ENCODE results near the gene PKD2. TPM values are rescaled to one million over a fixed set of nuclear protein-coding genes. Genes with fewer than 3 reads are reported as not detected.

Gene PKD2
- total RNA-seq (2014; rRNA removed; shearing (Covaris generic)), result 16.7 and 46.4 TPM in 2 replicates

DNA sequence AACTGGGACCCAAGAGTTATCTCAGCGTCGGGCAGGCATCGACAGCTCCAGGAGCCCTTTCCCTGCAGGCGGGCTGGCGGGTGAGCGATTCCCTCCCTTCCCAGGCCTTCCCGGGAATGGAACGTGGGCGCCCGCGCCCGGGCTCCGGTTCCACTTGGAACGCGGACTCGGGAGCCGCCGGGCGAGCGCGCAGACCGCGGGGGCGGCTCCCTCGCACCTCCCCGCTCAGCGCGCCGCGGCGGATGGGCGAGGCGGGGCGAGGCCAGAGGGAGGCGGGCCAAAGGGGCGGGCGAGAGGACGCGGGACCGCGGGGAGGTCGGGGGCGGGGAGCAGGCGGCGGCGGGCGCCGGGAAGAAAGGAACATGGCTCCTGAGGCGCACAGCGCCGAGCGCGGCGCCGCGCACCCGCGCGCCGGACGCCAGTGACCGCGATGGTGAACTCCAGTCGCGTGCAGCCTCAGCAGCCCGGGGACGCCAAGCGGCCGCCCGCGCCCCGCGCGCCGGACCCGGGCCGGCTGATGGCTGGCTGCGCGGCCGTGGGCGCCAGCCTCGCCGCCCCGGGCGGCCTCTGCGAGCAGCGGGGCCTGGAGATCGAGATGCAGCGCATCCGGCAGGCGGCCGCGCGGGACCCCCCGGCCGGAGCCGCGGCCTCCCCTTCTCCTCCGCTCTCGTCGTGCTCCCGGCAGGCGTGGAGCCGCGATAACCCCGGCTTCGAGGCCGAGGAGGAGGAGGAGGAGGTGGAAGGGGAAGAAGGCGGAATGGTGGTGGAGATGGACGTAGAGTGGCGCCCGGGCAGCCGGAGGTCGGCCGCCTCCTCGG, at the start of gene PKD2:
PKD2 (plus strand) TSS at position 332 of the 818 bp plus-strand sequence; CDS start at position 431, 99 bp downstream.
- in situ Hi-C loops (cut with HindIII; ENCODE audit: low sequenced_read_pairs), result no loop called here
- DNase-seq (ENCODE audit: low spot score), result peak; percentile 82

DNA sequence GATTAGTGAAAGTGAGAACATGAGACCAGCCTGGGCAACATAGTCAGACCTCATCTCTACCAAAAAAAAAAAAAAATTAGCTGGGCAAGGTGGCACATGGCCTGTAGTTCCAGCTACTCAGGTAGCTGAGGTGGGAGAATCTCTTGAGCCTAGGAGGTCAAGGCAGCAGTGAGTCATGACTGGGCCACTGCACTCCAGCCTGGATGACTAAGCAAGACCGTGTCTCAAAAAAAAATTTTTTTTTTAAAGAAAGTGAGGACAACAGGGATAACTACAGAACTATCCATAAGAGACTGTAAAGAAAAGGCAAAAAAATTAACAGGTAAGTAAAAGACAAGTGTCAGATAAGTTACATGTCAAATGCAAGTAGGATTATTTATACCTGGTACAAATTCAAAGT, 45.4 kb upstream of the PKD2 start:
- DNase-seq (ENCODE audit: low spot score), result no peak
- in situ Hi-C loops (cut with HindIII; ENCODE audit: low sequenced_read_pairs), result loop anchor here (25.0 kb wide), 1 partner anchor 100 kb away; no protein-coding TSS in a partner anchor

DNA sequence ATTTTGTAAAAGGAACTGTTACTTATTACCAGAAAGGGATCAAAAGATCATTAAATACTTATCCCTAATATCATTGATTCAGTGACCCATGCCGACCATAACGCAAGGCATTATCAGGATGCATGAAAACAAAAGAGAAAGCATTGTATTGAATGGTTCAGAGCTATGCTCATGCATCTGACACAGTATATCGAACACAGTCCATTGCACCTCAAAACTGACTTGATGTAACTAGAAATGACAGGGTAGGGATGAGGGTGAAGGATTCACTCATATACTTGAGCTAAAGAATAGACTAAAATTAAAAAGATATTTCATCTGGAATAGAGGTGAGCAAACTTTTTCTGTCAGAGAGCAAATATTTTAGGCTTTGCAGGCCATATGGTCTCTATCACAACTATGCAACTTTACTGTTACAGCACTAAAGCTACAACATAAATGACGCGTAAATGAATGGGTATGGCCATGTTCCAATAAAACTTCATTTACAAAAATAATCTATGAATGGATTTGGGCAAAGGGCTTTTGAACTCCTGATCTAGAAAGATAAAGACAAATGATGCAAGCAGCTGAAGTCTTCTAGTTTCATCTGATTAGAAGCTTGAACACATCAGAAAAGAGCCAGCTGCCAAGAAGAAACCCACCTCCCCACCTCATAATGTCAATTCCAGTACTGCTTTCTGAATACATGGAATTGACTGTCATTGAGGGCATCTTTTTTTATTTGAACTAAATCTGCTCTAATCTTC, 44.9 kb upstream of the PKD2 start:
- DNase-seq (ENCODE audit: low spot score), result no peak
- in situ Hi-C loops (cut with HindIII; ENCODE audit: low sequenced_read_pairs), result loop anchor here (25.0 kb wide), 1 partner anchor 100 kb away; no protein-coding TSS in a partner anchor

DNA sequence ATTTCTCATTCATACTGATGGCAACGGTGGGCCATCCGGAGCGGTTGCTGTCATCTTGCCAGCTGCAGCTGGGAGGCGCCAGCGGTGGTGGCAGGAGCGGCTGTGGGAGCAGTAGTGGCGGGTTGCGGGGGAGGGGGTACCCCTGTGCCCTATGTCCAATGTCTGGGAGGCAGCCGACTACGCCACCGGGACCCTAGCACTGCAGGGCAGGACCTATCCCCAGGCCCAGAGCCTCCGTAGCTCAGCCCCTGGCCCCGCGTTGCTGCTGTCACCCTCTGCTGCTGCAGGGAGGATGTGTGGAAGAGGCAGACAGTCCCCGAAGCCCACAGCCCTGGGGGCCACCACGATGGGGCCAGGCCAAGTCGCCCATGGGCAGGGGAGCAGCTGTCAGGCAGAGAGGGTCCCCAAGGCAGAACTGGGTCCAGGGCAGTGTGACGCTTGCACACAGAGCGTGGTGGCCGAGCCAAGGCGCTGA, 41.9 kb upstream of the PKD2 start:
- no peak for DNase-seq (ENCODE audit: low spot score)
- in situ Hi-C loops (cut with HindIII; ENCODE audit: low sequenced_read_pairs), result loop anchor here (25.0 kb wide), 1 partner anchor 103 kb away; no protein-coding TSS in a partner anchor

DNA sequence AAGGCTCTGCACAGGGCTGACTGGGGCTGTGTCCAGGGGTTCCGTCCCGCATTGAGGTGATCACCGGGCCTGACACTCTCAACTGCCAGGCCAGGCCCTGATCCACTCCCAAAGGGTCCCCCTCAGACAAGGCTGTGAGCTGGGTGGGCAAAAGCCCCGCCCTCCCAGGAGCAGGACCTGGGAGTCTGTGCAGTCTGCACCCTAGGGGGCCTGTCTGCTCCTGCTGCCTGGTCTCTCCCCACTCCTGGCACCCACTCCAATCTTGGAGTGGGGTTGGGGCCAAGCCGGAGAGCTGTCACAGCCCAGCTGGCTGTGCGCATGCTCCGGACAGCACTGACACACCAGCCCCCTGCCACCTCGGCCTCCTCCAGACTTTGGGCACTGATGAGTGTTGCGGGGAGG, 41.3 kb upstream of the PKD2 start:
- DNase-seq (ENCODE audit: low spot score), result no peak
- in situ Hi-C loops (cut with HindIII; ENCODE audit: low sequenced_read_pairs), result loop anchor here (25.0 kb wide), 1 partner anchor 104 kb away; no protein-coding TSS in a partner anchor

DNA sequence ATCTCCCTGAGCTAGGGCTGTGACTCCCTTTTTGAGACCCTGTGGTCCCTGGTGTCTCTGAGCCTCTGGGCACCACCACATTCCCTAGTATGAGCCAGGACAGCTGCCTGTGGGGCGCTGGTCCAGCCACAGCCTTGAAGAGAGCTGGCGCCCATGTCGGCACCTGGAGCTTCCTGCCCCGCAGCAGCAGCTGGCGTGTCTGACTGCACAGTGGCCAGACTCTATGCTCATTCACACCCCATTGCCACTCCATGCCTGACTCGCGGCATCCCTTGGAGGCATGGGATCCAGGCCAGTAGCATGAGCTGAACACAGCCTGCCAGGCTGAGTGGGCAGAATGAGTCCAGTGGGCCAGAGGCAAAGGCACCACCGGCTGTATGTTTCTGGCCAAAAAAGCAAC, 40.2 kb upstream of the PKD2 start:
- in situ Hi-C loops (cut with HindIII; ENCODE audit: low sequenced_read_pairs), result loop anchor here (25.0 kb wide), 1 partner anchor 105 kb away; no protein-coding TSS in a partner anchor
- DNase-seq (ENCODE audit: low spot score), result no peak

DNA sequence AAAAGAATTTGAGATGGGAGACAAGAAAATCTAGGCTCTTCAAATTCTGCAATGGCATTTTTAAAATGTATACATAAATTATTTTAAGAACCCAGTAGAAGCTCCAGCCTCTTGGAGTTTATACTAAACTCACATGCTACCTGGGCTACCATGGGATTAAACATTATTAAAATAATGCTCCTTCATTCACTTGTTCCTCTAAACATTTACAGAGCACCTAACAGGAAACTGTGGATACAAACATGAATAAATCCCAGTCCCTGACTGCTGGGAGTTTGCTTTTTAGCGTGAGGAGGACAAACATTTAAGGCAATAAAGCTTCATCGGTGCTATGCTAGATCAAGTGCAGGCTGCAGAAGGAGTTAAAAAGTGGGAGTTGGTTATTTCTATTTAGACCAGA, 37.3 kb upstream of the PKD2 start:
- in situ Hi-C loops (cut with HindIII; ENCODE audit: low sequenced_read_pairs), result loop anchor here (25.0 kb wide), 1 partner anchor 108 kb away; no protein-coding TSS in a partner anchor
- DNase-seq (ENCODE audit: low spot score), result no peak

DNA sequence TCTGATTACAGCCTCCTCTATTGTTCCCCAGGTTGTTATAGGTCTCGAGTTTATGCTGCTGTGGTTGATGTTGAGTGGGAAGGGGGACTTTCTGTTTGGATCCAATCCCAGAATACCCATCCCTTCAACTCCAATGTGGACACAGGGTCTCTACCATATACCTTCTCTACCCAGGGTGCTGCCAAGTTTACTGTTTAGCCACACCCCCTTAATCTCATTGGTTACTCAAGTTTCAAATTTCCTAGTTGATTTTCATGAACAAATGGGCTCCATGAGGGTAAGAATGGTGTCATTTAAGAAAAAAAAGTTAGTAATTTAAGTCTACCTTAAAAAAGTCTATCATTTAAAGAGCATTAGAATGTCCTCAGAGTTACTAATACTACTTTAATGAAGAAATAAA, 35.6 kb upstream of the PKD2 start:
- in situ Hi-C loops (cut with HindIII; ENCODE audit: low sequenced_read_pairs), result loop anchor here (25.0 kb wide), 1 partner anchor 110 kb away; no protein-coding TSS in a partner anchor
- no peak for DNase-seq (ENCODE audit: low spot score)

DNA sequence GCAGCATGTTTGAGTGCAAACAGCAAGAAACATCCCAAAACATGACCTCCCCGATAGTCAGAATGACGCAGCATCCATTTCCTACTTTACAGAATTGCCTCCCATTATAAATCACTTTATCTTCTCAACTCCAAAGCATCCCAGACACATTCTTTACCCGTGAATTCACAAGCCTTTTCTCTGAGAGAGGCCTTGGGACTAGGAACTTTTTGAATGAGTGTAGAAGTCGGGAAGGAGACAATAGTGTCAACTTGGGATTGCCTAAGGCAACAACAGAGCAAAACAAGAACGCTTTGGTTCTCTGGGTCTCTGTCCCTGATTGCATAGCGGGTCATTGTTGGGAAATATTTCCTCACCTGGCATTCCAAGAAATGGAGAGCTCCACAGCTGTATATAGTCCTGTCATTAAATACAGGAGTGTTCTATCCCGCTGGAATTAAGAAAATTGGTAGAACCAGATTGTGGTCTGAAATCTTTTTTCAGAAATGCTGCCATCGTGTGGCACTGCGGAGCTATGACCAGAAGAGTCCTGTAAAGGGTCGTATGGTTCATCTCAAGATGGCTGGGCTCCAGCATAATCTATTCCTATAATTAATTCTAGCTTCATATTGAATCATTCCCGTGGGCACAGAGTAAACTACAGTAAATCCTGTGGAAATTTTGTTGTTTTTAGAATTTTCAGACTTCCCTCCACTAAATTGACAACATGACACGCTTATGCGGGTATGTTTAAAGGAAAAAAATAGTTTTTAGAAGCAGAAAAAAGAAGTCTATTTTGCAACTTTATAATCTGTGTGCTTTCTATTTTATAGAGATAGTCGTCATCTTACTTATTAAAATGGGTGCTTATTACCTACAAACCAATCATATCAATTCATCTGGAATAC, 33.9 kb upstream of the PKD2 start:
- peak; percentile 67 for DNase-seq (ENCODE audit: low spot score)
- in situ Hi-C loops (cut with HindIII; ENCODE audit: low sequenced_read_pairs), result loop anchor here (25.0 kb wide), 1 partner anchor 111 kb away; no protein-coding TSS in a partner anchor

DNA sequence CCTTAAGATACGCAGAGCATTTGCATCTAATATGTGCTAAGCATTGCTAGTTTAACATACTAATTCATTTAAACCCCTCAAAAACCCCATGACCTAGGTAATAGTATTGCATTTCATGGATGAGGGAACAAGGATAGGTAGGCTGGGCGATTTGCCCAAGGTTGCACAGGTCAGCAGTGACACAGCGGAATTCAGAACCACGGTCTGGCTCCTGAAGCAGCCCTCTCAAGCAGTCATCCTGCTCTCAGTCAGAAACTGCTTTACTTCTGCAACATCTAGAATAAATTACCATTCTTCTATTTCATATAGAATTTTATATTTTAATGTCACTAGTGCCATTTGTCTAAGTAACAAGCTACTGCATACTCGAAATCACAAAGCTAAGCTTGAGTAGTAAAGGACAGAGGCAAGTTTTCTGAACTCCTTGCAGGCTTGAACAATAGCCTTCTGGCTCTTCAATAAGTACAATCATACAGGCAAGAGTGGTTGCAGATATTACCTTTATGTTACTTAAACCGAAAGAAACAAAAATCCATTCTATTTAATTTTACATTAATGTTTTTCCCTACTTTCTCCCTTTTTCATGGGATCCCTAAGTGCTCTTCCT, 32.5 kb upstream of the PKD2 start:
- in situ Hi-C loops (cut with HindIII; ENCODE audit: low sequenced_read_pairs), result loop anchor here (25.0 kb wide), 1 partner anchor 113 kb away; no protein-coding TSS in a partner anchor
- DNase-seq (ENCODE audit: low spot score), result peak; percentile 18

DNA sequence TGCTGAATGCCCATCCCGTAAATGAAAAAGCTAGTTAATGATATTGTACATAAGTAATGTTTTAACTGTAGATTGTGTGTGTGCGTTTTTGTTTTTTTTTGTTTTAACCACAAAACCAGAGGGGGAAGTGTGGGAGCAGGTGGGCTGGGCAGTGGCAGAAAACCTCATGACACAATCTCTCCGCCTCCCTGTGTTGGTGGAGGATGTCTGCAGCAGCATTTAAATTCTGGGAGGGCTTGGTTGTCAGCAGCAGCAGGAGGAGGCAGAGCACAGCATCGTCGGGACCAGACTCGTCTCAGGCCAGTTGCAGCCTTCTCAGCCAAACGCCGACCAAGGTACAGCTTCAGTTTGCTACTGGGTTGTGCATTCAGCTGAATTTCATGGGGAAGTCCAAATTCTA, 32.0 kb upstream of the PKD2 start, which contains the start of gene SPP1:
SPP1 (plus strand) TSS at position 249 of the 400 bp plus-strand sequence. CDS start 1,182 bp downstream, outside the sequence.
- in situ Hi-C loops (cut with HindIII; ENCODE audit: low sequenced_read_pairs), result no loop called here
- peak; percentile 53 for DNase-seq (ENCODE audit: low spot score)

DNA sequence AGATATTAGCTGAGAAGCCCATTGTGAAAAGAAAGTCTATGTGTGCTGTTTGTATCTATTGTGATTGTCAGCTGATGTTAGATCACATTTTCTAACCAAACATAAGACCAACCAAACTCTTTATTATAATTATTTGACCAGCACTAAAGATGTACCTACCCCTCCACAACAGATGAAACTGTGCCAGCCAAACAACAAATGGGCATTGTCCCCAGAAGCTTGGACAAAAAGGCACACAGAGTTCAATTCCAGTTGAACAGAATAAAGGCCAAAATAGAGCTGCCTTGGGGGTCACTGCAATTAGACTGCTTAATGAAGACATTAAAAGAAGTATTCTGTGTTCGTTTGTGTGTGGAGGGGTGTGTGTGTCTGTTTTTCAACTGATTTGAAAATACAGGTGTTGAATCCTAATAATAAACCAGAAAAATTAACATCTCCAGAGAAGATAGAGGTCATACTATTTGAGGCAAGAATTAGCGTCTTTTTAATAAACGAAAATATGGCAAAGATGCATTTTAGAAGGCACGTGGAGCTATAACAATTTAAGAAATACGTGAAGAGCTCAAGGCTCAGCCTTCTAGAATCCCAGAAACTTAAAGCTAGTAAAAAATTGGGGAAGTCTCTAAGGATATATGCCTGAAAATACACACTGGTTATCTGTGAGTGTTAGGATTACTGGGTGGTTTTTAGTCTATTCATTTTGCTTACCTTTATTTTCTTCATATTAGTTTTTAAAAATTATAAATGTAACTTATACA, 29.7 kb upstream of the PKD2 start:
- in situ Hi-C loops (cut with HindIII; ENCODE audit: low sequenced_read_pairs), result no loop called here

DNA sequence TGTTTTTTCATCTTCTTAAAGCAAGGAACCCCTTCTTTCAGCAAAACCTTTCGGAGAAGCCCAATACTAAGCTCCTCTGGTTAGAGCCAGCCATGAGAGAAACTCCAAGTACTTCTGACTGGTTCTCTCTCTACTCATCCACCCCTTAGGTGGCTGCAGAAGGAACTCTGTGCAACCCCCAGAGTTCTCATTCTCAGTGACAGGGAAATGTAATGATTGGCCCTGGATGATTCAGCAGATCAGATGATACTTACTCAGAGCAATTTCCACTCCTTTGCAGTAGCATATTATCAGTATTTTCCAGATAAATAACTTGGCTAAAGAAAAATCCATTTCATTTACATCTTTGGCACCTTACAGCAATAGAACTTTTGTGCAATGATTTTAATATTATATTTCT, 28.8 kb upstream of the PKD2 start:
- in situ Hi-C loops (cut with HindIII; ENCODE audit: low sequenced_read_pairs), result no loop called here
- DNase-seq (ENCODE audit: low spot score), result peak; percentile 8

More for the DNA sequence above, 29.7 kb upstream of the PKD2 start:
- no peak for DNase-seq (ENCODE audit: low spot score)

DNA sequence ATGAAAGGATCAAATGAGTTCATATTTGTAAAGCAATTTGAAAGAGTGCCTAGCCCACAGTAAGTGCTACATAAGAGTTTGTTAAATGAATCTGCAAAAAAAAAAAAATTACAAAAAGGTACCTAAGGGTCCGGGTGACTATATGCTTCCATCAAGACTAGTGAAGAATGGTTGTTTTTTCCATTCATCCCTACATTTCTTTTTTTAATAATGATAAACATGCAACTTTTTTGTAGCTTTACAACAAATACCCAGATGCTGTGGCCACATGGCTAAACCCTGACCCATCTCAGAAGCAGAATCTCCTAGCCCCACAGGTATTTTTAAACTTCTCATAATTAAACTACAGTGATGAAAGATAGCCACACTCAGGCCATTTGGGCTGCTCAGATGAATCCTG, 27.6 kb upstream of the PKD2 start:
- no peak for DNase-seq (ENCODE audit: low spot score)
- in situ Hi-C loops (cut with HindIII; ENCODE audit: low sequenced_read_pairs), result no loop called here

DNA sequence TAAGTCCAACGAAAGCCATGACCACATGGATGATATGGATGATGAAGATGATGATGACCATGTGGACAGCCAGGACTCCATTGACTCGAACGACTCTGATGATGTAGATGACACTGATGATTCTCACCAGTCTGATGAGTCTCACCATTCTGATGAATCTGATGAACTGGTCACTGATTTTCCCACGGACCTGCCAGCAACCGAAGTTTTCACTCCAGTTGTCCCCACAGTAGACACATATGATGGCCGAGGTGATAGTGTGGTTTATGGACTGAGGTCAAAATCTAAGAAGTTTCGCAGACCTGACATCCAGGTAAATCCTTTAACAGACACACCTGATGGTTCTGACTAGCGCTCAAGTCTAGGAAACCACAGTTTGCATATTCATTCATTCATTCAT, 25.9 kb upstream of the PKD2 start:
- in situ Hi-C loops (cut with HindIII; ENCODE audit: low sequenced_read_pairs), result no loop called here
- no peak for DNase-seq (ENCODE audit: low spot score)

DNA sequence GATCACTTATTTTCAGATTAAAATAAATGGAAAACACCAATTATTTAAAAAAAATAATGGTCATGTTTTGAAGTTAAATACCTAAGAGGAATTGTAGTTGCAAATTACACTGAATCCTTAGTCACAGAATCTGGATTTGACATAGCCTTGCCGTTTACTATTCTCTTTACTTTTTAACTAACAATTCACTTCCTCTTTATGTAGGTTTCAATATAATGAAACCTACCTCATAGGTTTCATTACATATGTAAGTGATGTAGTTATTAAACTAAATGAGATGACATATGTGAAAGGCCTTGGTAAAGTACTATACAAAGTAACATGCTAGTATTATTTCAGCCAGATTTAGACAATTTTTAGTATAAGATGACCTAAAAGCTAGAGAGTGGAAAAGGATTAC, 25.4 kb upstream of the PKD2 start:
- in situ Hi-C loops (cut with HindIII; ENCODE audit: low sequenced_read_pairs), result no loop called here
- no peak for DNase-seq (ENCODE audit: low spot score)

DNA sequence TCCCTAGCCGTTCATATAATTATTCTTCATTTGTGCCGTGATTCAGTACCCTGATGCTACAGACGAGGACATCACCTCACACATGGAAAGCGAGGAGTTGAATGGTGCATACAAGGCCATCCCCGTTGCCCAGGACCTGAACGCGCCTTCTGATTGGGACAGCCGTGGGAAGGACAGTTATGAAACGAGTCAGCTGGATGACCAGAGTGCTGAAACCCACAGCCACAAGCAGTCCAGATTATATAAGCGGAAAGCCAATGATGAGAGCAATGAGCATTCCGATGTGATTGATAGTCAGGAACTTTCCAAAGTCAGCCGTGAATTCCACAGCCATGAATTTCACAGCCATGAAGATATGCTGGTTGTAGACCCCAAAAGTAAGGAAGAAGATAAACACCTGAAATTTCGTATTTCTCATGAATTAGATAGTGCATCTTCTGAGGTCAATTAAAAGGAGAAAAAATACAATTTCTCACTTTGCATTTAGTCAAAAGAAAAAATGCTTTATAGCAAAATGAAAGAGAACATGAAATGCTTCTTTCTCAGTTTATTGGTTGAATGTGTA, 24.9 kb upstream of the PKD2 start:
- in situ Hi-C loops (cut with HindIII; ENCODE audit: low sequenced_read_pairs), result no loop called here
- DNase-seq (ENCODE audit: low spot score), result no peak
